SK-N-SH (cell line): Measurements from ENCODE around the gene LIMK2. TPM values are rescaled to one million over a fixed set of nuclear protein-coding genes. Genes with fewer than 3 reads are reported as not detected.

Experiments used
- CTCF ChIA-PET: fragments of 300-600, 350-600 bp; formaldehyde crosslinking; extraction: SDS; loops from one replicate; lab custom pipeline; 2021; lab: Yijun Ruan, JAX
- POLR2A ChIA-PET: fragments of 350-600 bp; sonication (Branson Sonifier 250); formaldehyde crosslinking; extraction: SDS; loops from one replicate; lab custom pipeline; 2020; ENCODE audit warnings: antibody characterized with exemption, inconsistent platforms; lab: Yijun Ruan, JAX
- DNase-seq: peaks from one replicate; pipeline ENCODE4 v3.0.0; 2012
- H2AFZ ChIP-seq: fragments of 200-600 bp; sonication (generic); 2 replicates; pipeline ENCODE4 v1.8.1; 2016; ENCODE audit warnings: antibody characterized with exemption, mild to moderate bottlenecking, low read depth
- H3F3A ChIP-seq: fragments of 200-600 bp; sonication (generic); replicated peaks from 2 replicates; pipeline ENCODE3; 2016; ENCODE audit warnings: antibody characterized with exemption, mild to moderate bottlenecking; ENCODE audit not compliant: insufficient read depth
- H3K27ac ChIP-seq, 2 experiments: fragments of 200-500 bp in 1 of 2; fragments of 200-600 bp in 1 of 2; sonication (Bioruptor generic) in 1 of 2; sonication (generic), shearing (Covaris generic) in 1 of 2; 2 replicates each; pipeline versions ENCODE4 v1.5.1 to v1.6.1; 2014 to 2016; ENCODE audit warnings: low read depth in 2 of 2, inconsistent platforms in 1 of 2, low read length in 1 of 2, mild to moderate bottlenecking in 1 of 2, mixed read lengths in 1 of 2
- H3K27me3 ChIP-seq: fragments of 200-600 bp; sonication (generic), shearing (Covaris generic); 2 replicates; pipeline ENCODE4 v1.6.1; 2016; ENCODE audit warnings: mixed run types; ENCODE audit not compliant: insufficient read depth
- H3K36me3 ChIP-seq, 2 experiments: fragments of 200-500 bp in 1 of 2; fragments of 200-600 bp in 1 of 2; sonication (Bioruptor generic) in 1 of 2; sonication (generic) in 1 of 2; replicated peaks in 1 of 2; 2 replicates each; pipeline versions ENCODE3 to v1.5.1; 2014 to 2016; ENCODE audit warnings: low read length in 1 of 2, mild to moderate bottlenecking in 1 of 2; ENCODE audit not compliant: insufficient read depth in 2 of 2, control insufficient read depth in 1 of 2
- H3K4me1 ChIP-seq, 2 experiments: fragments of 200-500 bp in 1 of 2; fragments of 200-600 bp in 1 of 2; sonication (Bioruptor generic) in 1 of 2; sonication (generic), shearing (Covaris generic) in 1 of 2; 2 replicates each; pipeline versions ENCODE4 v1.5.1 to v1.6.1; 2014 to 2016; ENCODE audit warnings: low read depth in 1 of 2, low read length in 1 of 2, mixed run types in 1 of 2; ENCODE audit not compliant: insufficient read depth in 2 of 2, control insufficient read depth in 1 of 2
- H3K4me2 ChIP-seq: fragments of 200-600 bp; sonication (generic), shearing (Covaris generic); 2 replicates; pipeline ENCODE4 v1.6.1; 2017; ENCODE audit warnings: mixed run types
- H3K4me3 ChIP-seq, 2 experiments: fragments of 200-500 bp in 1 of 2; fragments of 200-600 bp in 1 of 2; sonication (Bioruptor generic) in 1 of 2; sonication (generic), shearing (Covaris generic) in 1 of 2; 2 replicates each; pipeline versions ENCODE4 v1.5.1 to v1.8.1; 2014 to 2016; ENCODE audit warnings: low read depth in 2 of 2, inconsistent platforms in 1 of 2, low read length in 1 of 2, mild to moderate bottlenecking in 1 of 2, mixed read lengths in 1 of 2, moderate library complexity in 1 of 2
- H3K79me2 ChIP-seq: fragments of 200-600 bp; sonication (generic); 2 replicates; pipeline ENCODE4 v1.8.1; 2017; ENCODE audit warnings: mild to moderate bottlenecking; ENCODE audit not compliant: insufficient read depth
- H3K9ac ChIP-seq: fragments of 200-600 bp; sonication (generic); 2 replicates; pipeline ENCODE4 v1.6.1; 2017; ENCODE audit warnings: mixed run types
- H3K9me2 ChIP-seq: fragments of 200-600 bp; sonication (generic); 2 replicates; pipeline ENCODE4 v1.6.1; 2017; ENCODE audit warnings: mixed run types
- H3K9me3 ChIP-seq: fragments of 200-600 bp; sonication (generic); 2 replicates; pipeline ENCODE4 v1.6.1; 2017; ENCODE audit warnings: mixed run types, mild to moderate bottlenecking, moderate library complexity
- H4K20me1 ChIP-seq: fragments of 200-600 bp; sonication (generic); 2 replicates; pipeline ENCODE4 v1.6.1; 2017; ENCODE audit warnings: mild to moderate bottlenecking, mixed run types; ENCODE audit not compliant: insufficient read depth
- CHD2 ChIP-seq: fragments of 150-350 bp; IDR thresholded peaks from 2 replicates; pipeline ENCODE4 v1.6.1; 2018; ENCODE audit warnings: low read length; ENCODE audit not compliant: partially characterized antibody
- CTCF ChIP-seq: fragments of 200-600 bp; sonication (generic); IDR thresholded peaks from 2 replicates; pipeline ENCODE4 v1.6.1; 2017; ENCODE audit warnings: antibody characterized with exemption, mild to moderate bottlenecking, moderate library complexity
- ELF1 ChIP-seq: IDR thresholded peaks from 2 replicates; pipeline ENCODE4 v1.4.0; 2012
- EP300 ChIP-seq, 2 experiments: IDR thresholded peaks; 2 replicates each; pipeline versions ENCODE4 v1.4.0 to v1.6.1; 2012; ENCODE audit warnings: borderline replicate concordance in 1 of 2, low read depth in 1 of 2, low read length in 1 of 2
- EZH2phosphoT487 ChIP-seq: fragments of 200-600 bp; sonication (generic); IDR thresholded peaks from 2 replicates; pipeline ENCODE4 v1.6.1; 2017; ENCODE audit warnings: low read depth, mixed run types, mild to moderate bottlenecking, antibody characterized with exemption, moderate library complexity, borderline replicate concordance
- FOSL2 ChIP-seq: IDR thresholded peaks from 2 replicates; pipeline ENCODE4 v1.4.0; 2012; ENCODE audit warnings: low read depth, mild to moderate bottlenecking, moderate library complexity, borderline replicate concordance
- FOXJ3 ChIP-seq: sonication (generic); formaldehyde crosslinking; IDR thresholded peaks from 2 replicates; pipeline ENCODE4 v1.5.1; 2020; ENCODE audit warnings: mild to moderate bottlenecking, missing genetic modification reagents
- FOXM1 ChIP-seq: IDR thresholded peaks from 2 replicates; pipeline ENCODE4 v1.4.0; 2012; ENCODE audit warnings: low read depth, mild to moderate bottlenecking
- JUND ChIP-seq: IDR thresholded peaks from 2 replicates; pipeline ENCODE4 v1.4.0; 2012
- MAX ChIP-seq: IDR thresholded peaks from 2 replicates; pipeline ENCODE4 v1.4.0; 2012; ENCODE audit warnings: low read depth
- MXI1 ChIP-seq: IDR thresholded peaks from 2 replicates; pipeline ENCODE4 v1.6.1; 2012; ENCODE audit warnings: mild to moderate bottlenecking, low read depth, low read length, improper control_type of control experiment
- NRF1 ChIP-seq: IDR thresholded peaks from 2 replicates; pipeline ENCODE4 v1.6.1; 2012; ENCODE audit warnings: low read depth, mild to moderate bottlenecking, low read length
- PBX3 ChIP-seq: IDR thresholded peaks from 2 replicates; pipeline ENCODE4; 2012
- POLR2AphosphoS5 ChIP-seq: IDR thresholded peaks from 2 replicates; pipeline ENCODE4 v1.6.1; 2012; ENCODE audit warnings: low read depth, low read length
- RAD21 ChIP-seq: IDR thresholded peaks from 2 replicates; pipeline ENCODE4 v1.6.1; 2012; ENCODE audit warnings: mild to moderate bottlenecking, low read length
- RCOR1 ChIP-seq: fragments of 150-350 bp; IDR thresholded peaks from 2 replicates; pipeline ENCODE4 v1.6.1; 2017; ENCODE audit warnings: antibody characterized with exemption, low read length
- RXRA ChIP-seq: IDR thresholded peaks from 2 replicates; pipeline ENCODE4 v1.4.0; 2012; ENCODE audit warnings: low read depth, mild to moderate bottlenecking, borderline replicate concordance
- SIN3A ChIP-seq: IDR thresholded peaks from 2 replicates; pipeline ENCODE4 v1.6.1; 2012; ENCODE audit warnings: low read depth, mild to moderate bottlenecking, low read length, moderate library complexity, borderline replicate concordance
- SMC3 ChIP-seq: IDR thresholded peaks from 2 replicates; pipeline ENCODE4 v1.6.1; 2012; ENCODE audit warnings: low read depth, low read length, improper control_type of control experiment
- TAF1 ChIP-seq: IDR thresholded peaks from 2 replicates; pipeline ENCODE4 v1.6.1; 2012; ENCODE audit warnings: low read depth, mild to moderate bottlenecking, low read length, moderate library complexity, borderline replicate concordance
- YY1 ChIP-seq: IDR thresholded peaks from 2 replicates; pipeline ENCODE4 v1.4.0; 2012; ENCODE audit warnings: low read depth, mild to moderate bottlenecking
- WGBS: methylation state at CpG from one replicate; pipeline ENCODE4 v1.1.6; 2017; ENCODE audit warnings: low lambda C conversion rate; 5-methylcytosine and 5-hydroxymethylcytosine counted together
- polyA plus RNA-seq, 3 experiments: library from polyadenylated mRNA; depleted of rRNA; stranded (reverse); fragments of >200 nt; gene quantifications; 2 replicates each; pipeline ENCODE4 v1.2.3, GENCODE V29; 2012
- TF ChIP-seq, protein P1 (sequence below): IDR thresholded peaks from 2 replicates; pipeline ENCODE4 v1.6.1; 2012; ENCODE audit warnings: mild to moderate bottlenecking, low read depth, low read length, moderate library complexity

Gene LIMK2
- polyA plus RNA-seq, 1 of the 3 experiments (the other 2 are of a cell fraction), result 9.8 TPM

- Histone ChIP-seq H3K9me3 (no peaks in the 10 kb centered on the region), H3K79me2 (peaks cover 88% of the 10 kb centered on the region), H2AFZ (no peak overlapping the region), H3K36me3 (no peaks in the 10 kb centered on the region)
- no peak for TF ChIP-seq CHD2
- no peak for TF ChIP-seq EZH2phosphoT487
- no peak for TF ChIP-seq RCOR1
- no peak for TF ChIP-seq NRF1
- no peak for TF ChIP-seq CTCF
- TF ChIP-seq YY1, result no peak
- TF ChIP-seq PBX3, result no peak
- TF ChIP-seq, all 33 proteins: peak for 0
- Histone ChIP-seq H3F3A (peaks cover 2% of the 10 kb centered on the region), H3K27me3 (no peaks in the 10 kb centered on the region), H3K4me3 (no peak overlapping the region), H4K20me1 (no peaks in the 10 kb centered on the region), H3K4me1 (peaks cover 0 to 7% of the 10 kb centered on the region in 2 experiments; a peak in 2 of 4 replicates), H3K27ac (no peak overlapping the region), H3K9me2 (no peaks in the 10 kb centered on the region), H3K4me2 (no peak overlapping the region), H3K9ac (no peak overlapping the region)
- WGBS, result 92% methylated on average over 5 of the region's 5 CpGs
- DNase-seq, result no peak
- ChIA-PET POLR2A (no interaction called here), CTCF (interaction anchor here (5.5 kb wide), 1 partner anchor 50 kb away, joined by 26 read pairs; no protein-coding TSS in a partner anchor)
Observed at GRCh38 chr22:31222736-31223135, 10.6 kb downstream of the LIMK2 start.

DNA sequence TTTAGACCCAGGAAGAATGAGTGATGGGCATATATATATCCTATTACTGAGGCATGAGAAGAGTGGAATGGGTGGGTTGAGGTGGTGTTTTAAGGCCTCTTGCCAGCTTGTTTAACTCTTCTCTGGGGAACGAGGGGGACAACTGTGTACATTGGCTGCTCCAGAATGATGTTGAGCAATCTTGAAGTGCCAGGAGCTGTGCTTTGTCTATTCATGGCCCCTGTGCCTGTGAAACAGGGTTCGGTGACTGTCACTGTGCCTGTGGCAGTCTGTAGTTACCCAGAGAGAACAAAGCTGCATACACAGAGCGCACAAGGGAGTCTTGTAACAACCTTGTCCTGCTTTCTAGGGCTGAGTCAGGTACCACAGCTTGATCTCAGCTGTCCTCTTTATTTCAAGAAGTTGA is 11.7 kb downstream of the LIMK2 start:
- Histone ChIP-seq H3K36me3 (no peaks in the 10 kb centered on the region), H3K4me2 (no peak overlapping the region), H3K9me2 (no peaks in the 10 kb centered on the region), H3K27ac (no peak overlapping the region), H3K9me3 (no peaks in the 10 kb centered on the region), H4K20me1 (no peaks in the 10 kb centered on the region), H3K9ac (no peak overlapping the region), H3K4me3 (no peak overlapping the region), H2AFZ (no peak overlapping the region), H3K4me1 (peaks cover 0 to 5% of the 10 kb centered on the region in 2 experiments; a peak in 1 of 4 replicates), H3F3A (no peaks in the 10 kb centered on the region), H3K27me3 (no peaks in the 10 kb centered on the region), H3K79me2 (peaks cover 88% of the 10 kb centered on the region)
- DNase-seq, result no peak
- TF ChIP-seq FOSL2 (no peak), SMC3 (no peak), SIN3A (no peak), ELF1 (no peak), RAD21 (no peak), FOXJ3 (CRISPR knock-in tag) (no peak), YY1 (no peak), EP300 (IDR thresholded peaks at IDR 0.05; ENCODE audit: borderline replicate concordance in 1 of 2, low read depth in 1 of 2, low read length in 1 of 2) (no peak), POLR2AphosphoS5 (no peak), NRF1 (no peak), MXI1 (no peak), CHD2 (no peak), RXRA (no peak), MAX (no peak), JUND (no peak), TAF1 (no peak), FOXM1 (no peak)
- TF ChIP-seq, protein P1, sequence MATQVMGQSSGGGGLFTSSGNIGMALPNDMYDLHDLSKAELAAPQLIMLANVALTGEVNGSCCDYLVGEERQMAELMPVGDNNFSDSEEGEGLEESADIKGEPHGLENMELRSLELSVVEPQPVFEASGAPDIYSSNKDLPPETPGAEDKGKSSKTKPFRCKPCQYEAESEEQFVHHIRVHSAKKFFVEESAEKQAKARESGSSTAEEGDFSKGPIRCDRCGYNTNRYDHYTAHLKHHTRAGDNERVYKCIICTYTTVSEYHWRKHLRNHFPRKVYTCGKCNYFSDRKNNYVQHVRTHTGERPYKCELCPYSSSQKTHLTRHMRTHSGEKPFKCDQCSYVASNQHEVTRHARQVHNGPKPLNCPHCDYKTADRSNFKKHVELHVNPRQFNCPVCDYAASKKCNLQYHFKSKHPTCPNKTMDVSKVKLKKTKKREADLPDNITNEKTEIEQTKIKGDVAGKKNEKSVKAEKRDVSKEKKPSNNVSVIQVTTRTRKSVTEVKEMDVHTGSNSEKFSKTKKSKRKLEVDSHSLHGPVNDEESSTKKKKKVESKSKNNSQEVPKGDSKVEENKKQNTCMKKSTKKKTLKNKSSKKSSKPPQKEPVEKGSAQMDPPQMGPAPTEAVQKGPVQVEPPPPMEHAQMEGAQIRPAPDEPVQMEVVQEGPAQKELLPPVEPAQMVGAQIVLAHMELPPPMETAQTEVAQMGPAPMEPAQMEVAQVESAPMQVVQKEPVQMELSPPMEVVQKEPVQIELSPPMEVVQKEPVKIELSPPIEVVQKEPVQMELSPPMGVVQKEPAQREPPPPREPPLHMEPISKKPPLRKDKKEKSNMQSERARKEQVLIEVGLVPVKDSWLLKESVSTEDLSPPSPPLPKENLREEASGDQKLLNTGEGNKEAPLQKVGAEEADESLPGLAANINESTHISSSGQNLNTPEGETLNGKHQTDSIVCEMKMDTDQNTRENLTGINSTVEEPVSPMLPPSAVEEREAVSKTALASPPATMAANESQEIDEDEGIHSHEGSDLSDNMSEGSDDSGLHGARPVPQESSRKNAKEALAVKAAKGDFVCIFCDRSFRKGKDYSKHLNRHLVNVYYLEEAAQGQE, result no peak
- 90% methylated on average over 1 of the region's 3 CpGs for WGBS
- POLR2A ChIA-PET, result interaction anchor here (2.0 kb wide), 1 partner anchor 11 kb away, joined by 8 read pairs; no protein-coding TSS in a partner anchor
- CTCF ChIA-PET, result interaction anchor here (1.1 to 10.5 kb wide), 4 partner anchors 9 to 90 kb away, joined by 3 to 105 read pairs (median 15); partner anchors contain the start of gene LIMK2
